ENCODE results near the gene TMEM139. TPM values are rescaled to one million over a fixed set of nuclear protein-coding genes. Genes with fewer than 3 reads are reported as not detected.
A peak's percentile ranks its signal among the peaks of the same experiment; 100 is the strongest.
"Not testable (repeated sequence)": the region's sequence is repeated elsewhere in the genome, so short reads cannot be mapped to it uniquely, and the experiment has no call there.

The TMEM139 gene
- total RNA-seq, 2 donors from 2014 or later, result 1.3 to 1.5 TPM

GRCh38 chr7:143264196-143264568, 20.6 kb upstream of the TMEM139 start:
- ATAC-seq (replicated peaks in 1 of 2); DNase-seq: not testable (repeated sequence)
- H3K4me1 Mint-ChIP-seq (ENCODE audit: low read depth), result peaks cover 63% of the 10 kb centered on the region

DNA sequence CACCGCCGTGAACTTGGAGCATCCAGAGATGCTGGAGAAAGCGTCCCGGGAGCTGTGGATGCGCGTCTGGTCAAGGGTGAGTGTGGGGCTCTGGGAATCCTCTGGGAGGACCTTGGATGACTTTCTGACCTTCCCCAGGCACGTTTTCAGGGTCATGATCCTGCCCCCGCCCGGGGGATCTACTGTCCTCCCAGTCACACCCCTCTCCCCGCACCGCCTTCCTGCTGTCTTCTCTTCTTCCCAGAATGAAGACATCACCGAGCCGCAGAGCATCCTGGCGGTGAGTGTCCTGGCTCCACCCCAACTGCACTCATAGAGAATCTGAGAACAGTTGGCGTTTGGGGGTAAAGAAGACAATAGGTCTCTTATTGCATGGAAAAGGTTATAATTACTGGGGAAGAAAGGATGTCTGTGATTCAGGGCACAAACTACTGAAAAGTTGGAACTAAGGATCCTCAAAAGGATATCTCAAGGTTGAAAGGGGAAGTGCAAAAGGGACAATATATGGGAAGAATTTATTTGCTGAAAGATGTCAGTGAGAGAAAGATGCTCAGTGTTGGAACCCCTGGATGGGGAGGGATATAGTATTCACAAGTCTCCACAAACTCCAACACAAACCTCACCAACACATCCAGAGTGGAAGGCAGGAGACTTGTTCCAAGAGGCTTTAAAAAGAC, 19.6 kb upstream of the TMEM139 start:
- Mint-ChIP-seq H3K27ac (peak overlapping the region; percentile 99), H3K4me1 (ENCODE audit: low read depth) (peaks cover 59% of the 10 kb centered on the region), H3K9me3 (no peaks in the 10 kb centered on the region), H3K36me3 (ENCODE audit: insufficient read depth in 2 of 2) (peaks cover 14 to 28% of the 10 kb centered on the region in 2 donors), H3K27me3 (ENCODE audit: low read depth) (no peaks in the 10 kb centered on the region), H3K4me3 (peak overlapping the region; percentile 96 to 99)
- ATAC-seq (replicated peaks in 1 of 2), result no peak
- no peak for DNase-seq

More at GRCh38 chr7:143264196-143264568, 20.6 kb upstream of the TMEM139 start:
- H3K36me3 Mint-ChIP-seq (ENCODE audit: insufficient read depth in 2 of 2), result peaks cover 12 to 24% of the 10 kb centered on the region in 2 donors
- not testable (repeated sequence) for H3K27me3 Mint-ChIP-seq (ENCODE audit: low read depth); H3K9me3 Mint-ChIP-seq
- peak overlapping the region; percentile 96 to 99 for H3K4me3 Mint-ChIP-seq
- H3K27ac Mint-ChIP-seq, result peak overlapping the region; percentile 99

DNA sequence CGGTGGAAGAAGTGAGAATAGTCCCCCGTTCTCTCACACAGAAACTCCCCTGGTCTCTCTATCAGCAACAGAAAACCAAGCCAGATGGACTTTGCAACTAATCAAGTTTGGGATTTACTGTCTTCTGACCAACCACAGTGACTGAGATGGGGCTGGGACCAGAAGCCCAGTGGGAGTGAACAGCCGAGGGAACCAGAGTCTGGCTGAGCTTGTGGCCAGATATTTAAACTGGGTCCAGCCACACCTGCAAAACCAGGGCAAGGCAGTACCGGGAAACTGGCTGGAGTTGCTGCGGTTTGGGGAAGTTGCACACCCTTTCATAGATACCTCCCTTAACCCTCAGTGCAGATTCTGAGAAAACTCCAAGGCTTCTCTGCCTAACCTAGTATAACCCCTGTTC, 15.5 kb upstream of the TMEM139 start:
- no peak for DNase-seq
- Mint-ChIP-seq H3K27me3 (ENCODE audit: low read depth) (no peaks in the 10 kb centered on the region), H3K9me3 (no peaks in the 10 kb centered on the region), H3K36me3 (ENCODE audit: insufficient read depth in 2 of 2) (peaks cover 13 to 22% of the 10 kb centered on the region in 2 donors), H3K4me3 (no peak overlapping the region), H3K4me1 (ENCODE audit: low read depth) (peaks cover 58% of the 10 kb centered on the region), H3K27ac (no peak overlapping the region)
- ATAC-seq (replicated peaks in 1 of 2), result no peak

- Mint-ChIP-seq H3K36me3 (ENCODE audit: insufficient read depth in 2 of 2) (peaks cover 3 to 11% of the 10 kb centered on the region in 2 donors), H3K4me3 (peak overlapping the region in 1 of 2 donors; percentile 15)
Measured at GRCh38 chr7:143271240-143271639, 13.5 kb upstream of the TMEM139 start.

GRCh38 chr7:143272871-143273270, 11.9 kb upstream of the TMEM139 start:
- Mint-ChIP-seq H3K27me3 (ENCODE audit: low read depth) (no peaks in the 10 kb centered on the region), H3K9me3 (no peaks in the 10 kb centered on the region), H3K36me3 (ENCODE audit: insufficient read depth in 2 of 2) (peaks cover 3 to 6% of the 10 kb centered on the region in 2 donors), H3K4me1 (ENCODE audit: low read depth) (peaks cover 24% of the 10 kb centered on the region), H3K27ac (no peak overlapping the region), H3K4me3 (no peak overlapping the region)
- no peak for ATAC-seq (replicated peaks in 1 of 2)
- DNase-seq, result no peak

More at GRCh38 chr7:143271240-143271639, 13.5 kb upstream of the TMEM139 start:
- ATAC-seq (replicated peaks in 1 of 2) (peak in 1 of 2 donors; percentile 39), DNase-seq (no peak)
- H3K4me1 Mint-ChIP-seq (ENCODE audit: low read depth), result peaks cover 40% of the 10 kb centered on the region
- no peaks in the 10 kb centered on the region for H3K27me3 Mint-ChIP-seq (ENCODE audit: low read depth)
- no peak overlapping the region for H3K27ac Mint-ChIP-seq
- H3K9me3 Mint-ChIP-seq, result no peaks in the 10 kb centered on the region

DNA sequence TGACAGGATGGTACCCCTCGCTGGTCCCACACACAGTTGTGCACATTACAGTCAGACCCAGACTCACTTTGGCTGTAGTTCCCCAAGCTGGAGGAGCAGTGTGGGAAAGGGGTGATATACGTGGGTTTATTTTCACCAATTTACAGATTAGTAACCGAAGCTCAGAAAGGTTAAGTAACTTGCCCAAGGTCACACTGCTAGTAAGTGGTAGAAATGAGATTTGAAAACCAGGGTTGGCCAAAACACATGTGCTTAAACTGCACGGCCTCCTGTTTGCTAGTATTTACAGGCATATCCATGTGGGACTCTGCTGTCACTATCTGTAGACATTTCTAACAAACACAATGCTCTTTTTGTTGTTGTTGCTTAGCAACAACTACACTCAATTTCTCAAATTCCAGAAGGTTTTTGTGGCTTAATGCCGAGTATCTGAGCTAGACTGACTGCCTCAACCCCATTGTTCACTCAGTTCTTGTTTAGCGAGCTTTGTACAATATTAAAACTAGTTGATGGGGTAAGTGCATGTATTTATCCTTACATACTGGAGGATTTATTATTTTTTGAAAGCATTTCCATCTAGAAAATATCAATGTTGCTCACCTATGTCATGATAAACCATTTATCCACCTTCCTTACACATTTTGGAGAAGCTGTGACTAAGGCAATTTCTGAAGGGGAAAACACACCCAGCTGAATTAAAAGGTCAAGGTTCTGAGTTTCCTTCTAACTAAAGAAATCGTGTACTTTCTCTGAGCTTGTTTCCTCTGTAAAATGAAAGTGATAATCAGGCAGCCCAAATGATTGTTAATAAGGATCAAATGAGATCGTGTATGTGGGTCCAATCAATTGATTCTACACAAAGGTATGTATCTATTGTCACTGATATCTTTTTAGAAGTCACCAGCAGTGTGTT, 5.3 kb upstream of the TMEM139 start:
- peaks cover 38% of the 10 kb centered on the region for H3K4me1 Mint-ChIP-seq (ENCODE audit: low read depth)
- peak overlapping the region; percentile 61 to 89 for H3K4me3 Mint-ChIP-seq
- no peaks in the 10 kb centered on the region for H3K36me3 Mint-ChIP-seq (ENCODE audit: insufficient read depth in 2 of 2)
- ATAC-seq (replicated peaks in 1 of 2) (peak; percentile 56 to 69), DNase-seq (no peak)
- peak overlapping the region; percentile 98 for H3K27ac Mint-ChIP-seq
- no peaks in the 10 kb centered on the region for H3K27me3 Mint-ChIP-seq (ENCODE audit: low read depth)
- H3K9me3 Mint-ChIP-seq, result no peaks in the 10 kb centered on the region

DNA sequence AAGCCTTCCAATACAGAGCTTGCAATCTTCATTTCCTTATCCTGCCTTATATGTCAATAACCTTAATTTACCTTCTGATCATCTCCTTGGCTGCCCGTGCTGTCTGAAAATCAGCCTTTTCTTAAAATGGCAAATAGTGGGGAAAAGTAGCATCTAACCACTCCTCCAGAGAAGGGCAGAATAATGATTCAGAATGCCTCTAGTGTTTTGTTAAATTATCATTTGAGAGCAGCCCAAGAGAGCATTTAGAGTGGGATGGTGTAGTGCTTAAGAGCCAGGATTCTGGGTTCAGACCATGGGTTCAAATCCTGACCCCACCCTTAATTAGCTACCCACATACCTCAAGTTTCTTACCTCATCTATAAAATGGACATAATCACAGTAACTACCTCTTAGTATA, 4.6 kb upstream of the TMEM139 start:
- ATAC-seq (replicated peaks in 1 of 2) (peak; percentile 13 to 46), DNase-seq (no peak)
- H3K27ac Mint-ChIP-seq, result peak overlapping the region; percentile 98
- no peaks in the 10 kb centered on the region for H3K9me3 Mint-ChIP-seq
- no peaks in the 10 kb centered on the region for H3K27me3 Mint-ChIP-seq (ENCODE audit: low read depth)
- no peaks in the 10 kb centered on the region for H3K36me3 Mint-ChIP-seq (ENCODE audit: insufficient read depth in 2 of 2)
- peaks cover 42% of the 10 kb centered on the region for H3K4me1 Mint-ChIP-seq (ENCODE audit: low read depth)
- H3K4me3 Mint-ChIP-seq, result peak overlapping the region; percentile 61 to 89

DNA sequence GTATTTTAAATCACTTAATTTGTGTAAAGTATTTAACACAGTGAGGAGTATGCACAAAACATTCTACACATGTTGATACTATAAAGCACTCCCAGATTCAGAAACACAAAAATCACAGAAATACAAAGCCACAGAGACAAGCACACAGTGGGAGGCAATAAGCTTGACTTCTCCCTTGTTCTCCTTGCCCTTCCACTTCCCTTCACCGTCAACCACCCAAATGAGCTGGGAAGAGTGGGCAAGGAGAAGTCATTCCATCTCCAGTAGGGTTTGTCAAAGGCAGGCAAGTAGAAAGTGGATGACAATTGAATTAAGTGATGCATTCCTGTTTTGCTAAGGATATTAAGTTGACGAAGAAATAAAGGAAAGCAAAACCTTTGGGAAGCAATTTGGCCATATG, 4.2 kb upstream of the TMEM139 start:
- DNase-seq, result no peak
- Mint-ChIP-seq H3K27ac (peak overlapping the region; percentile 98), H3K36me3 (ENCODE audit: insufficient read depth in 2 of 2) (no peaks in the 10 kb centered on the region), H3K4me3 (peak overlapping the region; percentile 61 to 89), H3K4me1 (ENCODE audit: low read depth) (peaks cover 42% of the 10 kb centered on the region), H3K27me3 (ENCODE audit: low read depth) (no peaks in the 10 kb centered on the region), H3K9me3 (no peaks in the 10 kb centered on the region)
- no peak for ATAC-seq (replicated peaks in 1 of 2)

- Mint-ChIP-seq H3K27me3 (ENCODE audit: low read depth) (no peaks in the 10 kb centered on the region), H3K4me3 (peak overlapping the region in 1 of 2 donors; percentile 28), H3K36me3 (ENCODE audit: insufficient read depth in 2 of 2) (no peaks in the 10 kb centered on the region), H3K4me1 (ENCODE audit: low read depth) (peaks cover 42% of the 10 kb centered on the region), H3K9me3 (no peaks in the 10 kb centered on the region), H3K27ac (no peak overlapping the region)
- ATAC-seq (replicated peaks in 1 of 2) (no peak), DNase-seq (no peak)
Measured at GRCh38 chr7:143281529-143281928, 3.2 kb upstream of the TMEM139 start.

DNA sequence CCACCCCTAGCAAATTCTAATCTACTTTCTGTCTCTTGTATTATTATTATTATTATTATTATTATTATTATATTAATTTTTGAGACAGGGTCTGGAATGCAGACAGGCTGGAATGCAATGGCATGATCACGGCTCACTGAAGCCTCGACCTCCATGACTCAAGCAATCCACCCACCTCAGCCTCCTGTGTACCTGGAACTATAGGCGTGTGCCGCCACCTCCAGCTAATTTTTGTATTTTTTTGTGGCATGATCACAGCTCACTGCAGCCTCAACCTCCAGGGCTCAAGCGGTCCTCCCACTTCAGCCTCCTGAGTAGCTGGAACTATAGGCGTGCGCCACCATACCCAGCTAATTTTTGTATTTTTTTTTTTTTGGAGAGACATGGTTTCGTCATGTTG, 2.6 kb upstream of the TMEM139 start:
- ATAC-seq (replicated peaks in 1 of 2) (no peak), DNase-seq (no peak)
- H3K36me3 Mint-ChIP-seq (ENCODE audit: insufficient read depth in 2 of 2), result no peaks in the 10 kb centered on the region
- no peaks in the 10 kb centered on the region for H3K27me3 Mint-ChIP-seq (ENCODE audit: low read depth)
- H3K4me1 Mint-ChIP-seq (ENCODE audit: low read depth), result peaks cover 48% of the 10 kb centered on the region
- H3K4me3 Mint-ChIP-seq, result no peak overlapping the region
- no peak overlapping the region for H3K27ac Mint-ChIP-seq
- H3K9me3 Mint-ChIP-seq, result no peaks in the 10 kb centered on the region

DNA sequence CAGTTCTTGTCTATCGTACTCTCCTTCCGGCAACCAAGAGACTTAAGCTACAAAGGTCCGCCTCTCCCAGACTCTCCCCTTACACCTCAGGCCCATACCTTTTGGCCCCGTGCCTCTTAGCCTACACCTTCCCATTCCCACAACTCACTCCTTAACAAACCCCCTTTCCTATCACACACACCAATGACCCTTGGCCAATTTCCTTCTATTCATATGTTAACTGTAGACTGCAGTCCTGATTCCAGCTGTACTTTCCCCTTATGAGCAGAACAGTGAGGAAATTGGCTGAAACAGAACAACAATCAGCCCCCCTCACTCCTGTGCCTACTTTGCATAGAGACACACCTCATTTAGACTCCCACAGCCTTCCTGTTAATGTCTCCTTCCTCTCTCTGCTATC, 1.4 kb upstream of the TMEM139 start:
- ATAC-seq (replicated peaks in 1 of 2), result no peak
- Mint-ChIP-seq H3K36me3 (ENCODE audit: insufficient read depth in 2 of 2) (peaks cover 2% of the 10 kb centered on the region in 2 donors), H3K27me3 (ENCODE audit: low read depth) (no peaks in the 10 kb centered on the region), H3K9me3 (peaks cover 0 to 2% of the 10 kb centered on the region in 2 donors), H3K27ac (no peak overlapping the region), H3K4me3 (peak overlapping the region in 1 of 2 donors; percentile 5), H3K4me1 (ENCODE audit: low read depth) (peaks cover 57% of the 10 kb centered on the region)
- no peak for DNase-seq

- peaks cover 55% of the 10 kb centered on the region for H3K4me1 Mint-ChIP-seq (ENCODE audit: low read depth)
- DNase-seq (no peak), ATAC-seq (replicated peaks in 1 of 2) (no peak)
- H3K27ac Mint-ChIP-seq, result no peak overlapping the region
- peaks cover 8 to 10% of the 10 kb centered on the region in 2 donors for H3K36me3 Mint-ChIP-seq (ENCODE audit: insufficient read depth in 2 of 2)
- no peaks in the 10 kb centered on the region for H3K27me3 Mint-ChIP-seq (ENCODE audit: low read depth)
- no peak overlapping the region for H3K4me3 Mint-ChIP-seq
- peaks cover 0 to 2% of the 10 kb centered on the region in 2 donors for H3K9me3 Mint-ChIP-seq
Measured at GRCh38 chr7:143285470-143285778, 666 bp downstream of the TMEM139 start.

DNA sequence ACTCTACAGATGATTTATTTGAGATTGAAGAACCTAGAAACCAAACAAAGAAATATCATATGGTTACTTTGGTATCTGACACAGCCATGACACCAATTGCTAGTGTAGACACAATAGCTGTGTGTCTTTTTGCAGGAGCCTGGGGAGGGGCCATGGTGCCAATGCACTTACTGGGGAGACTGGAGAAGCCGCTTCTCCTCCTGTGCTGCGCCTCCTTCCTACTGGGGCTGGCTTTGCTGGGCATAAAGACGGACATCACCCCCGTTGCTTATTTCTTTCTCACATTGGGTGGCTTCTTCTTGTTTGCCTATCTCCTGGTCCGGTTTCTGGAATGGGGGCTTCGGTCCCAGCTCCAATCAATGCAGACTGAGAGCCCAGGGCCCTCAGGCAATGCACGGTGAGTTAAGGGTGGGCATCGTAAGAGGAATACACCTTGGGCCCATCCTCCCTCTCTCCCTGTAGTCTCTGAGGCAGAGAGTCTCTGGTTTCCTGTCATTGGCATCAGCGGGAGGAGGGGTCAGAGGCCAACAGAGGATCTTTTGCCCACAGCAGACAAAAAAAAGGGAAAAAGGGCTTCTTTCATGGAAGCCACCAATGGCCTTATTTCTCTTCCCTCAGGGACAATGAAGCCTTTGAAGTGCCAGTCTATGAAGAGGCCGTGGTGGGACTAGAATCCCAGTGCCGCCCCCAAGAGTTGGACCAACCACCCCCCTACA, 1.2 kb downstream of the TMEM139 start:
- Mint-ChIP-seq H3K9me3 (peaks cover 0 to 2% of the 10 kb centered on the region in 2 donors), H3K27me3 (ENCODE audit: low read depth) (no peaks in the 10 kb centered on the region), H3K4me1 (ENCODE audit: low read depth) (peaks cover 55% of the 10 kb centered on the region), H3K4me3 (no peak overlapping the region), H3K36me3 (ENCODE audit: insufficient read depth in 2 of 2) (peaks cover 9 to 12% of the 10 kb centered on the region in 2 donors), H3K27ac (no peak overlapping the region)
- no peak for ATAC-seq (replicated peaks in 1 of 2)
- DNase-seq, result no peak
